HG03520 (cell line): ENCODE measurements around the gene REELD1.

Experiments used
- ATAC-seq: cut with Tn5 transposase; IDR thresholded peaks from one replicate; pipeline ENCODE4 v1.9.1; 2021; ENCODE audit warnings: mild to moderate bottlenecking, moderate library complexity; ENCODE audit not compliant: unreplicated experiment

The REELD1 gene

DNA sequence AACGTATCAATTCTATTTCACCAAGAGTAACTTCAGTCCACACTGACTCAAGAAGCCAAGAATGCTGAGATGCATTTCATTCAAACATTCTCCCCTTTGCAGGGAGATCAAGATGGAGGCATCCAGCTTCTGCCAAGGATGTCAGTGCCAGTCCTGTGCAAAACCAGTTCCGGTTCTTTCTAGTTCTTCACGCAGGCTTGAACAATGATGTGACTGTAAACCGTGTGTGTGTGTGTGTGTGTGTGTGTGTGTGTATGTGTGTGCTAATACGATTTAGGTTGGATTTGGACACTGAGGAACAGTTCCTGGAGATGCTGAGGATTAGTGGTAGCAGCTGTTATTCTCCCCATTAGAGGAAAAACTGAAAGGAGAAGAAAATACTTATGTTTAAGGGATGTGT, at the start of gene REELD1:
REELD1 (plus strand) TSS at position 301 of the 400 bp plus-strand sequence. CDS start 2,415 bp downstream, outside the sequence.
- ATAC-seq: no peak

DNA sequence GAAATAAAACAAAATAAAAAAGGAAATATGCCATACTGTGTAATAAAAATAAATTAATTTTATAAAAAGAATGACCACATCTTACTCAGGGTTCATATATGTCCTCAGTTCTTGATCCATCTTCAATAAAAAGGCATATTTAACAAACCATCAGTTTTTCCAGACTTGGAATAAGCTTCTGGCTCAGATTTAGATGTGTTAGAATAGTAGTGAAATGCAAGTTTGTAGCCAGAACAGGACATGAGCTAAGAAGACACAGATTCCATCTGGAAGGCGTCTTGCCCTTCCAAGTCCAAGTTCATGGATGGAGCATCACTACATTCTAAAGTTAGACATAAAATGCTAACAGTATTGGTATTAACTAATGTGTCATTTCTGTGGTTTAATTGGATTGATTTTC, 49.1 kb upstream of the REELD1 start:
- ATAC-seq: no peak

GRCh38 chr4:146165840-146166239, 48.5 kb upstream of the REELD1 start:
- ATAC-seq: no peak

- ATAC-seq: no peak
Measured at GRCh38 chr4:146170149-146170548, 44.2 kb upstream of the REELD1 start.

GRCh38 chr4:146175541-146176453, 38.5 kb upstream of the REELD1 start, which contains the start of gene LSM6:
LSM6 (plus strand) TSS chr4:146175718; CDS start chr4:146182922, 7,204 bp downstream.
- ATAC-seq: peak; percentile 89

DNA sequence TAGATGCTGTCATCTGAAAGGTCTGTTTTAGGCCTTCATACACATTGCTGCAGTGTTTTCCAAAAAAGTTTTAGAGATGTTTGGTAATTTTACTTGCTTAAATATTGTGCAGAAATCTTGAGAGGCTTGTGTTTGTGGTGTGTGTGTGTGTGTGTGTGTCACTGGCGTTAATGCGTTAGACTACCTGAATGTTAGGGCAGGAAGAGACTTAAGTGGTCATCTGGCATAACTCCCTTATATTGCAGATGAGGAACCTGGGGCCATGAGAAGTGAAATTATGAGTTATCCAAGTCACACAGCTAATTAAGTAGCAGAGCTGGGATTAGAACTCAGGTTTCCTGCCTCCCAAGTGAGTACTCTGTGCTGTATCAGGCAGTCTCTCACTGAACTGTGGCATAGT, 37.4 kb upstream of the REELD1 start:
- ATAC-seq: no peak

DNA sequence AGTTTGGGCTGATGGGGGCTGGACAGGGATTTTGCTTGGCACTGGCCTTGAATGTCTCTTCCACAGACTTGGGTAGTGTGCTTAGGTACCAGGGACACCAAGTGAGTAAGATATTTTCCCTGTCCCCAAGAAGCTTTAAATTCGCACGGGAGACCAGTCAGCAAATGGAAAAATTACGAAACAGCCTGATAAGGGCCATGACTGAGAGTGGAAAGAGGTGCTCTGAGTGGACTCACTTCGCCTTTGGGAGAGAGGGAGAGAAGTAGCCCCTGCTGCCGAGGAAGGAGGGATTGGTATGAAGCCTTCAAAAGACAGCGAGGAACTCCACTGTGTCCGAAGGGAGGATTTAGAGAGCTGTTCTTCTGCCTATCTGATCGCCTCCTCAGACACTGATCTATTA, 36.2 kb upstream of the REELD1 start:
- no peak for ATAC-seq

- no peak for ATAC-seq
Measured at GRCh38 chr4:146179784-146180370, 34.5 kb upstream of the REELD1 start.

DNA sequence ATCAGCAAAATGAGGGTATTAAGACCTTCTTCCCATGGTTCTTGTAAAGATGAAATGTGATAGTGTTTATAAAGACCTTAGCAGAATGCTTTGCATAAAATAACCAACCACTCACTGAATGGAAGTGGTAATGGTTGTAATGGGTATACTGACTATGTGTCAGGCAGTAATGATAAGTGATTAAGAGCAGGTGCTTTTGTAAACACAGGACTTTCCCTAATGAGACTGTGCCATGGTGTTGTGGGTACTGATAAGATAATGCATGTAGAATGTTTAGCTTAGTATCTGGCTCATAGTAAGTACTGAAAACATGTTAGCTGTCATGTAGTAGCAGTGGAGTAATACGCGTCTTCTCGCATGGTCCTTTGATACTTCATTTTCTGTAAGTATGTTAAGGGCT, 31.9 kb upstream of the REELD1 start:
- ATAC-seq: no peak

DNA sequence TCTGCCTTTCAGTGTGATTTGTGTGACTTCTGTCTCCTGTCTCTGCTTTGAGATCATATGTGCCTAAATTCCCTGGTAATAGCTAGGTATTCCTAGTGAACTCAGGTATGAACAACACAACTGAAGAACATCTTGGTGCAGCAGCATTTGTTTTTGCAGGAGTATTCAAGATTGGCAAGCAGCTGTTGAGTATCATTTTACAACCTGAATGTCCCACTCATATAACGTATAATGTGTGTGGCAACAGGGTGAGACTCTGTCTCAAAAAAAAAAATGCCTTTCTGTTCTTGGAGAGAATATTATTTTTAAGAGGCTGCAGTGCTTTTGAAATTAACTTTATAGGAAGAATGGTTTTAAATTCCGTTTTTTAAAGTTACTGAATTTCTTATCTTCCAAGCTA, 31.1 kb upstream of the REELD1 start:
- no peak for ATAC-seq

GRCh38 chr4:146186041-146186440, 28.3 kb upstream of the REELD1 start:
- ATAC-seq: no peak

DNA sequence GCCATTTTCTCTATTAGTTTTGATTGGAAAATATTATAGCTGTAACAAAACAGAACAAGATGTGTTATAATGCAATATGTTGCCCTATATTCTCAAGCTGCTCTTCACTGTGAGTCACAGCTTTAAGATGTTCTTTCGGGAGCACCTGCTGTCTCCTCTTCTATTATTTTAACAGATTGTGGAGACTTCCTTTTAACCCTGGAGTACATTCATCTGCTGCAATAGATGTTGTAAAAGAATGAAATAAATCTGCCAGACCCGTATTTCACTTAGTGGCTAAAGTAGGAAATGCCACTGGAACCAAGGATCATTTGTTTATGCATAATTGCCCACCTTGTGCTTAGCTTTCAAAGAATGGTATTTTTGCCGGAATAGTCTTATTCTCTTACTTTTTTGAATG, 27.7 kb upstream of the REELD1 start:
- no peak for ATAC-seq

DNA sequence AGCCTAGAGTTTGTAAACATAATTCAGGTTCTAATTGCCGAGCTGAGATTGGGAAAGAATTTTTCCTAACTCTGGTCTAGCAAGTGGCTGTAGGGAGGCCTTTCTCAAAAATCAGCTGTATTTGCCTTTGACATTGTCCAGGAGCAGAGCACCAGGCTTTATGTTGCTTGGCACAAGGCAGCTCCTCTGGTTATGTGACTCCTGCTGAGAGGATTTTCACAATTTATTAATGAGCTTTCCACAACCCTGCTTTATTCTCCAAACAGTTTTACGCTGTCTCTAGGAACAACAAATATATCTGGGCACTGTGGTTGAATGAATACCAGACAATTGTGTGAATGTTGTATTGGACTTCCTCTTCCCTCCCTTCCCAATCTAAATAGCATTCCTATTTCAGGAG, 23.9 kb upstream of the REELD1 start:
- no peak for ATAC-seq

DNA sequence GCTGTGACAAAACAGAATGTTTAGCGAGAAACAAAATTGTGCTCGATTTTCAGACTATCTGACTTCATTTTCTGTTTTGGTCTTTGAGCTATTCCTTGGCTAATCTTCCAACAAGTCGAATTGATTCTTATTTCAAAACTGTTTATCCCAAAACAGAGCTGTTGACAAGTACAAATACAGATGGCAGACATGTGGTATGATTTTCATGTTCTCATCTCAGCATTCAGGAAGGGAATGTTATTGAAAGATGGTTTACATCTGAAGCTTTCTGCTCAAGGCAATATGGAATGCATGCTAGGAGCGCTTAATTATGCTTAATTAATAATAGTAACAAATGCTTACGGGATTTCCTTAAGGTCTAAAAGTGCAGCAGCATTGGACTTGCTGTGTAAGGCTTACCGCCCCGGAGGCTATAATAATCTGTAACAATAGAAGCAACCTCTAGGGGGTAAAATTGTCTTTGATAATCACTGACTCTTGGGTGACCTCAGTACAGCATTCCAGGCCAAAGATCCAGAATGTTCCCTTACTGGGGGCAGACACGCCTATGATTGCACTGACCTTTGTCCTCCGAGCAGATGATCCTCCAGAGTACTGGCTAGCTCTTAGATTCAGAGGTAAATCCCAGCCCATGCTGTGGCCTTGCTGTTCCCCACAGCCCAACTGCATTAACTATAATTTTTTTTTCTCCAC, 22.4 kb upstream of the REELD1 start:
- no peak for ATAC-seq

- ATAC-seq: no peak
Measured at GRCh38 chr4:146193628-146194027, 20.7 kb upstream of the REELD1 start.

GRCh38 chr4:146194212-146194611, 20.1 kb upstream of the REELD1 start:
- ATAC-seq: no peak

GRCh38 chr4:146202665-146203064, 11.7 kb upstream of the REELD1 start:
- ATAC-seq: no peak

- no peak for ATAC-seq
Measured at GRCh38 chr4:146207410-146207809, 6.9 kb upstream of the REELD1 start.

DNA sequence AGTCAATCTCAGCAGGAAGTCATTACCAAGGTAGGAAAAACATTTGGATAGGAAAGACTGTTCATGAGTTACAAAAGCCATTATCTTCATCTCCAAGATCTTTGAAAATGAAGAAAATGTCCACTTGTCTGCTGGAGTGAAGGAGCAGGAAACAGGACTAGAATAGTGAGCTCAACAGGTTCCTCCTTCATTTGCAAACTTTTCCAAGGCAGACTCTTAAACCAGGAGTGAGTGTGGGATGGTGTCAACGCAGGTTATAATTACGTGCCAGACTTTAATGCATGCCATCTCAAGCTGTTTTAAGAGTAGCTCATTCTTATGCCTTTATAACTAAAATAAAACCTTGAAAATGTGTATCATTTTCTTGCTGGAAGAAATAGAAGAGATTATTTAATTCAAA, 3.4 kb upstream of the REELD1 start:
- no peak for ATAC-seq

- ATAC-seq: no peak
Measured at GRCh38 chr4:146211440-146211839, 2.9 kb upstream of the REELD1 start.

- ATAC-seq: no peak
Measured at GRCh38 chr4:146212781-146213180, 1.6 kb upstream of the REELD1 start.

DNA sequence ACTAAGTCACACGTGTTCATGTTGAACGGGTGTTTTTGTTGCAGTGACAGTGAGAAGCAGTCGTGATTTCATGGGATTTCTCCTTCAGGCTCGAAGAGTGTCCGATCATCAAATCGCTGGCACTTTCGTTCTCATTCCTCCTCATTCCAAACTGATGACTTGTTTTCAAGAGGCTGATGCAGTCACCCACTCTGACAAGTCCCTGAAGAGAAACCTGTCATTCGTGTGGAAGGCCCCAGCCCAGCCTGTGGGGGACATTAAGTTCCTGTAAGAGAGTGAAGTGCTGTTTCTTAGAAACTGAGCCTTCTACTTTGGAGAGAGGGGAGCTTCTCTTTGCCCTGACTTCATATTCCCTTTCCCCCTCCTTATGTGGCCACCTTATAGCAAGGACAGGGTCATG, 8.0 kb downstream of the REELD1 start:
- no peak for ATAC-seq
